HT-29 (cell line): Measurements from ENCODE around the gene SDK1. TPM values are rescaled to one million over a fixed set of nuclear protein-coding genes. Genes with fewer than 3 reads are reported as not detected.
"Not testable (repeated sequence)": the region's sequence is repeated elsewhere in the genome, so short reads cannot be mapped to it uniquely, and the experiment has no call there.

Experiments
- DNase-seq: peaks from one replicate; pipeline ENCODE4 v3.0.0-alpha.2; 2015; ENCODE audit warnings: low spot score
- total RNA-seq: library from RNA; depleted of rRNA; stranded (reverse); fragments of >200 nt; shearing (Covaris generic); gene quantifications from 2 replicates; pipeline ENCODE4 v1.2.3, GENCODE V29; 2014

The SDK1 gene
- total RNA-seq, 1 experiment from 2014 or later: not detected

GRCh38 chr7:3951316-3952055, 650.4 kb downstream of the SDK1 start:
- DNase-seq: no peak

GRCh38 chr7:3953133-3953532, 652.1 kb downstream of the SDK1 start:
- DNase-seq: no peak

- DNase-seq: no peak
Measured at GRCh38 chr7:3953946-3954345, 652.9 kb downstream of the SDK1 start.

GRCh38 chr7:3955026-3955425, 654.0 kb downstream of the SDK1 start:
- no peak for DNase-seq

GRCh38 chr7:3955751-3956696, 655.0 kb downstream of the SDK1 start:
- DNase-seq: no peak

GRCh38 chr7:3956949-3957348, 655.9 kb downstream of the SDK1 start:
- DNase-seq: no peak

- DNase-seq: no peak
Measured at GRCh38 chr7:3957472-3958108, 656.5 kb downstream of the SDK1 start.

- DNase-seq: no peak
Measured at GRCh38 chr7:3958109-3958483, 657.0 kb downstream of the SDK1 start.

- no peak for DNase-seq
Measured at GRCh38 chr7:3959364-3959763, 658.3 kb downstream of the SDK1 start.

GRCh38 chr7:3960050-3960763, 659.2 kb downstream of the SDK1 start:
- DNase-seq: no peak

- no peak for DNase-seq
Measured at GRCh38 chr7:3960942-3961341, 659.9 kb downstream of the SDK1 start.

GRCh38 chr7:3961857-3962503, 660.9 kb downstream of the SDK1 start:
- no peak for DNase-seq

- not testable (repeated sequence) for DNase-seq
Measured at GRCh38 chr7:3963768-3964167, 662.7 kb downstream of the SDK1 start.

- no peak for DNase-seq
Measured at GRCh38 chr7:3964980-3965606, 664.0 kb downstream of the SDK1 start.

GRCh38 chr7:3965794-3966395, 664.8 kb downstream of the SDK1 start:
- DNase-seq: no peak

GRCh38 chr7:3968234-3968633, 667.2 kb downstream of the SDK1 start:
- no peak for DNase-seq

- DNase-seq: no peak
Measured at GRCh38 chr7:3969286-3969685, 668.2 kb downstream of the SDK1 start.

GRCh38 chr7:3971323-3971722, 670.3 kb downstream of the SDK1 start:
- no peak for DNase-seq

- no peak for DNase-seq
Measured at GRCh38 chr7:3973264-3973663, 672.2 kb downstream of the SDK1 start.

GRCh38 chr7:3974329-3974728, 673.3 kb downstream of the SDK1 start:
- no peak for DNase-seq
